Measurements from ENCODE around the gene SRGAP2C. TPM values are rescaled to one million over a fixed set of nuclear protein-coding genes. Genes with fewer than 3 reads are reported as not detected.
"Not testable (repeated sequence)": the region's sequence is repeated elsewhere in the genome, so short reads cannot be mapped to it uniquely, and the experiment has no call there.

SRGAP2C gene
- total and polyA plus RNA-seq, 3 donors from 2014 or later: 1.5 to 13.0 (median 8.0) TPM

DNA sequence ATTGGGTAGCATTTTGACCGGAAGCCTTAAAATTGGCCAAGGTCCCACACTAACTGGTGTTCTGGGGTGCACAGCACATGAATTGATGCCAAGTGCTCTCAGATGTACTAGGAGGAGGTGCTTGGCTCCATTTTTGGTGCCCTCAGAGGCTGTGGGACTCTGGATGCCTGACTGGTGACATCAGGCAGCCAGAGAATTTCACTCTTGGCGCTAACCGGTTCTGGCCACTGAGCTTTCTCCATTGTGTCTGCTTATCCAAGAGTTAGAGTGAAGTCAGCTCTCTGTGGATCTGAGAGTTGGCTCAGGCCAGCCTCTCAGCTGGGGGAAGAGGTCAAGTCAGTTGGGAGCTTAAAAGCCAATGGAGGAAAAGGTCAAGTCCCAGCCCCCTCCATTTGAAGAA lies 200.4 kb downstream of the SRGAP2C start:
- H3K27me3 ChIP-seq; DNase-seq; H3K36me3 ChIP-seq (ENCODE audit: low read depth, missing control alignments); H3K4me1 ChIP-seq; intact Hi-C loops (cut with DNase I; ENCODE audit: low total_unique reads); H3K4me3 ChIP-seq; H3K9me3 ChIP-seq; H3K27ac ChIP-seq: not testable (repeated sequence)
- WGBS, 2 donors: no CpG with 5 or more reads among the region's 3 CpGs

DNA sequence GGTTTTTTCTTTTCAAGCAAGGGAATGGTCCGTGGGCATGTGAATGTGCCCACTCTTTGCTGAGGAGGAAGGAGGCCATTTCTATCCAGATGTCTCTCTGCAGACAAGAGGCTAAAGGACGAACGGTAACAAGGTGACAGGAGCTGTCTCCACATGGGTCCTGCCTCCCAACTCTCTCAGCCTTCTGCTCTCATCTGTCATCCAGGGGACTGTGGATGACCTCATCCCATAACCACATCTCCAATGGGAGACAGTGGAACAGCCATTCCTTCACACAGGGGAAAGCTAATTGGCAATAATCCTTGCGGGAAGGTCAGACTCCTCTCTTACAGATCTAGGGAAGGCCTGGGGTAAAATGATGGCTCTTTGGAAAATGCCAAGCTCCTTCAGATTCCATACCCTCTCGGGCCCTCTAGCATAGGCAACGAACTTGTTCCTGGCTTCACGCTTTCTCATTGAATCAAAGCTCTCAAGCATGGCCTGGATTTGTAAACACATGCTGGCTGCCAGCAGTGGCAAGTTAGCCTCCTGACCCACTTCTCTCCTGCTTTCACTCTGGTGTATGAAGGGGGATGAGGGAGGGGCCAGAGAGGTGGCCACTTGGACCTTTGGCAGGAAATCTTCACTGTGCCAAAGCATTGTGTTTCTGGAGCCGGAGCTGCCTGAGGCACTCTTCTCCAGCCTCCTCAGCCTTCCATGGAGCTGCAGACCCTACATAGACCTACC lies 201.0 kb downstream of the SRGAP2C start:
- H3K27ac ChIP-seq; H3K4me3 ChIP-seq; H3K4me1 ChIP-seq; H3K36me3 ChIP-seq (ENCODE audit: low read depth, missing control alignments); DNase-seq; intact Hi-C loops (cut with DNase I; ENCODE audit: low total_unique reads); H3K27me3 ChIP-seq; H3K9me3 ChIP-seq: not testable (repeated sequence)
- WGBS, 2 donors: 88% methylated on average over 7 of the region's 8 CpGs; no CpG with 5 or more reads in 1 of the 2 donors

DNA sequence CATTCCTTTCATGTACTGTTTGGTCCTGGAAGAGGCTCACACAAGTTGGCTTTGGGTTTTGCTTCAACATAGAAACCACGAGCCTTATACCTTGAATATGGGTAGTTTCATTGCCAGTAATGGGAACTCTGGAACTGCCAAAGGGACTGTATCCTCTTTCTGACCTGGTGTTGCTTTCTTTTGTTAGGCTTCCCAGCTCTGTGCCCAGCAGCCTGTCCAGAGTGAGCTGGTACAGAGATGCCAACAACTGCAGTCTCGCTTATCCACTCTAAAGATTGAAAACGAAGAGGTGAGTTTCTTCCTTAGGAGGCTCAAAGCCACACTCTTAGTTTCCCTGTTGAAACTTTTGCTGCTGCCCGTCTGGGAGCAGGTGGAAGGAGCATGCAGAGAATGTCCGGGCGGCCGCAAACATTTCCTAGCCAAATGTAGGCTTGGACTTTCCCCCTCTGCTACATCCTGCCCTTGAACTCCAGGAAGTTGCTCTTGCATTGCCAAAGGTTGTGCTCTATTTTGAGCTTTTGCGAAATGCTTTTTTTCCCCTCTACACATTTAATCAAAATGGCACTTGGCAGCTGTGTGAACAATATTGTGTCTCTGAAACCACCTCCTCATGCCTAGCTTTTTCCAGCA lies 201.7 kb downstream of the SRGAP2C start:
- H3K27me3 ChIP-seq; intact Hi-C loops (cut with DNase I; ENCODE audit: low total_unique reads); H3K27ac ChIP-seq; H3K4me3 ChIP-seq; H3K36me3 ChIP-seq (ENCODE audit: low read depth, missing control alignments); H3K9me3 ChIP-seq; H3K4me1 ChIP-seq; DNase-seq: not testable (repeated sequence)
- WGBS, 2 donors: no CpG with 5 or more reads among the region's 8 CpGs

DNA sequence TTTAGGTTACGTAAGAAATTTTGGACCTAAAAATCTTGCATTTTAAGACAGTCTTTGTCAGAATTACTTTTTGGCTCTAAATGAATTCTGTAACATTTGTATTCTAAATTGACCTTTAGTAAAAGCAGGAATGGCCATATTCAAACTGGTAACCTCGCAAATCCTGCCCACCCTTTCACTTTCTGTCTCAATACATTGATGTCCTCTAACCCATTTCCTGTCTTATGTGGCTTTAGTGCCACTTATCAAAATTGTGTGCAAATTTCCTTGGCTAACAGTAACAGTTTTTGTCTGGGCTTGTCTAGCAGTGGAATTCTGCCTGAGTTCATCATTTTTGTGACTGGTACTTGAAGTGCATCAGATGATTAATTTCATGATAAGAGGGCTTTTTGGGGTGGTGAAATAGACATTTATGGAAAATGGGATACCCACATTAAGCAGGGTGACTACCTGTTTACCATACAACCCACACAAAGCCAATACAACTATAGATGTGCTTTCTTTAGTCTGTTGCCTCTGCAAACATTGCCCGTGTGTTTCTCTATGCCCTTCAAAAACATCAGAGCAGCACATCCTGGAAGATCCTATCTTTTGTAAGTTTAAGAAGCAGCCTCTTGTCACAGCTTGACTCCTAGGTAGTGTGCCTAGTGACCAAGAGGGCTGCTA lies 205.3 kb downstream of the SRGAP2C start:
- H3K9me3 ChIP-seq, DNase-seq: not testable (repeated sequence)

DNA sequence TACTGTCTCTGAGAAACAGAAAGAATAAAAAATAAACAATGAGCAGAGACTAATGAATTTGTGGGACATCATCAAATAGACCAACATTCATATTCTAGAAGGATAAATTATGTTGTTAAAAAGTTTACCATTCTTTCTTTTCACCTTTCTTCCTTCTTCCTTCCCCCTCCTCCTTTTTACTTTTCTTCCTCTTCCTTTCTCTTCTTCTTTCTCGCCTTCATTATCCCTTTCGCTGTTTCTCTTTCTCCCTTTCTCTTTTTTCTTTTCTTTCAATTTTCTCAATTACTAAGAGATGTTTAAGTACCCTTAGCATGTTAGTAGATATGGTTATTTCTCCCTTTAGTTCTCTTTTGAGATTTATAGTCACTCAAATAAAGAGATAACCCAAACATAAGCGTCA lies 207.4 kb downstream of the SRGAP2C start:
- H3K4me3 ChIP-seq; H3K9me3 ChIP-seq; H3K27me3 ChIP-seq; H3K36me3 ChIP-seq (ENCODE audit: low read depth, missing control alignments); intact Hi-C loops (cut with DNase I; ENCODE audit: low total_unique reads); H3K27ac ChIP-seq; H3K4me1 ChIP-seq; DNase-seq: not testable (repeated sequence)
- WGBS, 2 donors: 95 to 100% methylated on average over 3 of the region's 3 CpGs

More for the DNA sequence above, 205.3 kb downstream of the SRGAP2C start:
- H3K4me3 ChIP-seq; H3K36me3 ChIP-seq (ENCODE audit: low read depth, missing control alignments); H3K27ac ChIP-seq; H3K4me1 ChIP-seq; H3K27me3 ChIP-seq; intact Hi-C loops (cut with DNase I; ENCODE audit: low total_unique reads): not testable (repeated sequence)
- WGBS, 2 donors: no CpG with 5 or more reads among the region's 3 CpGs

DNA sequence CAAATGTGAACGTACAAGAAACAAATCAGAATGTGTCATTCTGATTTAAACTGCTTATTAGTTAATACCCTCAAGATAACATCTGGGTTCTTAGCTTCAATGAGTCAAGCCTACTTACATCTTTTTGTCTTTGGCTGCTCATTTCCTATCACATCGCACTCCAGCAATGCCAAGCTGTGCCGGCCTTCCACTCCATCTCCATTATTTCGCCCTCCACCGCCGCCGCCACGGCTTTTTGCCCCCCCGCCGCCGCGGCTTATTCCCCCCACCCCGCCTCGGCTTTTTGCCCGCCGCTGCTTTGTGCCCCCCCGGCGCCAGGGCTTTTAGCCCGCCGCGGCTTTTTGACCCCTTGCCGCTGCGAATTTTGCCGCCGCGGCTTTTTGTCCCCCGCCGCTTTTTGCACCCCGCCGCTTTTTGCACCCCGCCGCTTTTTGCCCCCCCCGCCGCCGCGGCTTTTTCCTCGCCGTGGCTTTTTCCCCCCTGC lies 211.0 kb downstream of the SRGAP2C start:
- 11 to 21% methylated on average over 23 to 37 of the region's 38 CpGs for WGBS, 2 donors
- DNase-seq; H3K9me3 ChIP-seq; H3K36me3 ChIP-seq (ENCODE audit: low read depth, missing control alignments); H3K4me1 ChIP-seq; H3K27ac ChIP-seq; H3K27me3 ChIP-seq; intact Hi-C loops (cut with DNase I; ENCODE audit: low total_unique reads): not testable (repeated sequence)
- peak overlapping the region; percentile 38 to 46 for H3K4me3 ChIP-seq

DNA sequence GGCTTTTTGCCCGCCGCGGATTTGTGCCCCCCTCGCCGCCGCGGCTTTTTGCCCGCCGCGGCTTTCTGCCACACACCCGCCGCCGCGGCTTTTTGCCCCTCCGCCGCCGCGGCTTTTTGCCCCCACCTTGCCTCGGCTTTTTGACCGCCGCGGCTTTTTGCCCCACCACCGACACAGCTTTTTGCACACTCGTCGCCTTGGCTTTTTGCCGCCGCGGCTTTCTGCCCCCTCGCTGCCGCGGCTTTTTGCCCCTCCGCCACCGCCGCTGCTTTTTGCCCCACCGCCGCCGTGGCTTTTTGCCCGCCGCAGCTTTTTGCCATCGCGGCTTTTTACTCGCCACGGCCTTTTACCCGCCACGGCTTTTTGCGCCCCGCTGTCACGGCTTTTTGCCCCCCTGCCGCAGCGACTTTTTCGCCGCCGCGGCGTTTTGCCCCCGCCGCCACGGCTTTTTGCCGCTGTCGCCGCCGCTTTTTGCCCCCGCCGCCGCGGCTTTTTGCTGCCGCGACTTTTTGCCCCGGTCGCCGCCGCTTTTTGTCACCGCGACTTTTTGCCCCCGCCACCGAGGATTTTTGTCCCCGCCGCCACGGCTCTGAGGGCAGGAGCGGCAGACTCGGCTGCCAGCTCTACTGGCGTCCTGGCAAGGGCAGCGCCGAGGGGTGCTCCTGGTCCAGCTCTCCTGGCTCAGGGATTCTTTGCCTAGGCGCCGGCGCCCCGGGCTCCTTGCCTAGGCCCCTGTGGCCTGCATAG lies 211.7 kb downstream of the SRGAP2C start:
- DNase-seq; H3K9me3 ChIP-seq; intact Hi-C loops (cut with DNase I; ENCODE audit: low total_unique reads); H3K27me3 ChIP-seq; H3K36me3 ChIP-seq (ENCODE audit: low read depth, missing control alignments); H3K4me1 ChIP-seq: not testable (repeated sequence)
- Histone ChIP-seq H3K27ac (peak overlapping the region in 1 of 2 donors; percentile 24), H3K4me3 (peak overlapping the region; percentile 38 to 46)
- WGBS, 2 donors: 12 to 16% methylated on average over 68 to 76 of the region's 88 CpGs

DNA sequence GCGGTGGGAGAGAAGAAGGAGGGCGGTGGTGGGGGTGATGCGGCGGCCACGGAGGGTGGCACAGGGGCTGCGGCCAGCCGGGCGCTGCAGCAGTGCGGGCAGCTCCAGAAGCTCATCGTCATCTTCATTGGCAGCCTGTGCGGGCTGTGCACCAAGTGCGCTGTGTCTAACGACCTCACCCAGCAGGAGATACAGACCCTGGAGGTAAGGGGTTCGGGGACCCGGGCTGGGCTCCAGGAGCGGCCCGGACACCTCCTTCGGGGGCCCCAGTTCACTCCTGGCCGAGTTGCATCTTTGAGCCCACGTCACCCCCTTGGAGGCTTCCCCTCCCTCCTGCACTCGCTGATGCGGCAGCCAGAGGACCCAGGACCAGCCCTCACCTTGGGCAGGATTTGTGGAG lies 212.3 kb downstream of the SRGAP2C start:
- H3K4me1 ChIP-seq; H3K27ac ChIP-seq; DNase-seq; H3K27me3 ChIP-seq; H3K9me3 ChIP-seq; H3K36me3 ChIP-seq (ENCODE audit: low read depth, missing control alignments); intact Hi-C loops (cut with DNase I; ENCODE audit: low total_unique reads): not testable (repeated sequence)
- peak overlapping the region; percentile 38 to 46 for H3K4me3 ChIP-seq
- WGBS, 2 donors: 51 to 80% methylated on average over 1 to 7 of the region's 22 CpGs

DNA sequence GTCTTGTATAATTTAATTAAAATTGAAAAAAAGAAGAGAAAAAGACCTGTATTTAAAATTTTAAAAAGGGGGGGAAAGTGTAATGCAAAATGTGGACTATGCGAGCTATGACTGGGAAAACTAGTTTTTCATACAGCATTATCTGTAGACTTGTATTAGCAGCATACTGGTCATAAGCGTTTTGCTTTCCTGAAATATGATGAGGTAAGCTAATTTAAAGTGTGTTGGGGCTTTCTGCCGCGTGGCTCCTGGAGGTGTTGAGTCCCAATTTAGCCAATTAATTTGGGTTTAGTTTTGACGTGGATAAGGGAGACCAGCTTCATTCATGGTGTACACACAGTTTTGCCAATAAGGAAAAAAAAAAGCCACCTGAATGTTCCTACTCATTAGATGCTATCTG lies 214.4 kb downstream of the SRGAP2C start:
- intact Hi-C loops (cut with DNase I; ENCODE audit: low total_unique reads): not testable (repeated sequence)
- WGBS, 2 donors: 83 to 91% methylated on average over 5 of the region's 5 CpGs

DNA sequence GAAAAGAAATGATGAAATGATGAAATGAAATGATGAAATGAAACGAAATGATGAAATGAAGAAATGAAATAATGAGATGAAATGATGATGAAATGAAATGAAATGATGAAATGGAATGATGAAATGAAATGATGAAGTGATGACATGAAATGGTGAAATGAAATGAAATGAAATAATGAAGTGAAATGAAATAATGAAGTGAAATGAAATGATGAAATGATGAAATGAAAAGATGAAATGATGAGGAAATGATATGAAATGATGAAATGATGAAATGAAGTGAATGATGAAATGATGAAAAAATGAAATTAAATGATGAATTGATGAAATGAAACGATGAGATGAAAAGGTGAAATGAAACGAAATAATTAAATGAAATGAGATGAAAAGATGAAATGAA lies 215.3 kb downstream of the SRGAP2C start:
- WGBS, 2 donors: 79 to 89% methylated on average over 3 of the region's 3 CpGs
- H3K27ac ChIP-seq; H3K9me3 ChIP-seq; DNase-seq; H3K36me3 ChIP-seq (ENCODE audit: low read depth, missing control alignments); intact Hi-C loops (cut with DNase I; ENCODE audit: low total_unique reads); H3K27me3 ChIP-seq; H3K4me3 ChIP-seq; H3K4me1 ChIP-seq: not testable (repeated sequence)

More for the DNA sequence above, 214.4 kb downstream of the SRGAP2C start:
- not testable (repeated sequence) for H3K4me1 ChIP-seq; H3K27me3 ChIP-seq; H3K27ac ChIP-seq; H3K9me3 ChIP-seq; H3K4me3 ChIP-seq; DNase-seq; H3K36me3 ChIP-seq (ENCODE audit: low read depth, missing control alignments)

DNA sequence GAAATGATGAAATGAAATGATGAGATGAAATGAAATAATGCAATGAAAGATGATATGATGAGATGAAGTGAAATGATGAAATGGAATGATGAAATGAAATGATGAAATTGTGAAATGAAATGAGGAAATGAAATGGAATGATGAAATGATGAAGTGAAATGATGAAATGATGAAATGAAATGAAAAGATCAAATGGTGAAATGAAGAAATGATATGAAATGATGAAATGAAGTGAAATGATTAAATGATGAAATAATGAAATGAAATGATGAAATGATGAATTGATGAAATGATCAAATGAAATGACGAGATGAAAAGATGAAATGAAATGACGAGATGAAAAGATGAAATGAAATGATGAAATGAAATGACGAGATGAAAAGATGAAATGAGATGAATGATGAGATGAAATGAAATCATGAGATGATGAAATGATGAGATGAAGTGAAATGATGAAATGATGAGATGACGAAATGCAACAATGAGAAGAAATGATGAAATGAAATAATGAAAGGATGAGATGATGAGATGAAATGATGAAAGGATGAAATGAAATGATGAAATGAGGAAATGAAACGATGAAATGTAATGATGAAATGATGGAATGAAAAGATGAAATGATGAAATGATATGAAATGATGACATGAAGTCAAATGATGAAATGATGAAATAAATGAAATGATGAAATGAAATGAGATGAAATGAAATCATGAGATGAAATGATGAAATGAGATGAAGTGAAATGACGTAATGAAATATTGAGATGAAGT lies 216.0 kb downstream of the SRGAP2C start:
- intact Hi-C loops (cut with DNase I; ENCODE audit: low total_unique reads); H3K4me1 ChIP-seq; DNase-seq; H3K27me3 ChIP-seq; H3K36me3 ChIP-seq (ENCODE audit: low read depth, missing control alignments); H3K9me3 ChIP-seq; H3K4me3 ChIP-seq; H3K27ac ChIP-seq: not testable (repeated sequence)
- 80 to 81% methylated on average over 6 of the region's 6 CpGs for WGBS, 2 donors
